22Rv1 (cell line): ENCODE results near the gene SDHAF4.

Source experiments
- CTCF ChIP-seq: fragments of 450-650 bp; IDR thresholded peaks from 2 replicates; pipeline ENCODE4 v1.5.1; 2017; ENCODE audit warnings: mild to moderate bottlenecking
- ZFX ChIP-seq: fragments of 450-650 bp; IDR thresholded peaks from 2 replicates; pipeline ENCODE4 v1.6.1; 2017; ENCODE audit warnings: antibody characterized with exemption, borderline replicate concordance

GRCh38 chr6:70616728-70617260 is 50.1 kb downstream of the SDHAF4 start:
- no peak for TF ChIP-seq CTCF
- TF ChIP-seq ZFX: no peak
